ENCODE results near the gene SLC38A10.
A peak's percentile ranks its signal among the peaks of the same experiment; 100 is the strongest.

SLC38A10 gene

GRCh38 chr17:81203136-81203535, 92.0 kb downstream of the SLC38A10 start:
- peaks cover 8 to 9% of the 10 kb centered on the region in 2 donors for H3K4me1 Mint-ChIP-seq
- peaks cover 35 to 36% of the 10 kb centered on the region in 2 donors for H3K36me3 Mint-ChIP-seq
- H3K9me3 Mint-ChIP-seq: no peaks in the 10 kb centered on the region
- H3K27me3 Mint-ChIP-seq: no peaks in the 10 kb centered on the region
- DNase-seq: no peak
- no peak overlapping the region for H3K27ac Mint-ChIP-seq
- no peak for ATAC-seq (replicated peaks)
- H3K4me3 Mint-ChIP-seq: no peak overlapping the region

GRCh38 chr17:81202318-81202717, 92.8 kb downstream of the SLC38A10 start:
- Mint-ChIP-seq H3K4me1 (peaks cover 1 to 2% of the 10 kb centered on the region in 2 donors), H3K27me3 (no peaks in the 10 kb centered on the region), H3K27ac (no peak overlapping the region), H3K36me3 (peaks cover 31 to 36% of the 10 kb centered on the region in 2 donors), H3K9me3 (no peaks in the 10 kb centered on the region), H3K4me3 (no peak overlapping the region)
- ATAC-seq (replicated peaks) (no peak), DNase-seq (no peak)

DNA sequence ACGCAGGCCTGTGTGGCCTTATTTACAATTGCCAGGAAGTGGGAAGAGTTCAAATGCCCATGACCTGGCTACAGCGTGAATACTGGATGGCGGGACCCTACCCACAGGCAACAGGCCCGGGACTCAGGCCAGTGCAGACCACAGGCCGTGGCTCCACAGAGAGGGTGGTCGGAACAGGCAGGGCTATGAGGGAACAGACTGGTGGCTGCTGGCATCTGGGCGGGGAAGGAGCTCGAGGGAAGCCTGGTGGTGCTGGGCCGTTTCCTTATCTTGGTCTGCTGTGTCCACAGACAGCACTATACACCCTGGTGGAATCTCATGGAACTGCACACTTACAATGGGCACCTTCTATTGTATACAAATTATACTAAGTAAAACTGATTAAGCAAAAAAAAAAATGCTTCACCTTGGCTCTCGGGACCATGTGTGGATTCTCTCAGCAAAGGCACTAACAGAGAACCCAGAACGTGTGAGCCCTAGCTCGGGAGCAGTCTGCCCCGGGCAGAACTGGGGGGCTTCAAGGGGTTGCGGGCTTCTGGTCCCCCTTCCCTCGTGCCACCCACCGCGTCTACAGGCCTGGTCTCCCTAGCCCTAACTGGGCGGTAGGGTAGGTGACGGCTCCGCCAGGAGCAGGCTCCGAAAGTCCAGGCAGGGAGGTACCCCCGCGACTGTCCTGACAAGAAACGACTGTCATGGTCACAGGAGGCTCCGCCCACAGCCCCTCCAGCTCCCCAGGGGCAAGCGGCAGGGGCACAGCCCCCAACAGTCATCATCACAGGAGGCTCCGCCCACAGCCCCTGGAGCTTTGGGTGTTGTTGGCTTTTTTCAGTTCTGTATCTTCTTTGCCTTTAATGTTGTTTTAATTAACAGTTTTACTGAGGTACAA, 94.2 kb downstream of the SLC38A10 start:
- ATAC-seq (replicated peaks) (peak; percentile 87 to 91), DNase-seq (no peak)
- Mint-ChIP-seq H3K36me3 (peaks cover 27 to 29% of the 10 kb centered on the region in 2 donors), H3K4me1 (peaks cover 0 to 2% of the 10 kb centered on the region in 2 donors), H3K27me3 (no peaks in the 10 kb centered on the region), H3K27ac (no peak overlapping the region), H3K4me3 (no peak overlapping the region), H3K9me3 (no peaks in the 10 kb centered on the region)

GRCh38 chr17:81200201-81200600, 94.9 kb downstream of the SLC38A10 start:
- H3K27ac Mint-ChIP-seq: no peak overlapping the region
- peaks cover 0 to 2% of the 10 kb centered on the region in 2 donors for H3K4me1 Mint-ChIP-seq
- no peak overlapping the region for H3K4me3 Mint-ChIP-seq
- ATAC-seq (replicated peaks) (no peak), DNase-seq (no peak)
- no peaks in the 10 kb centered on the region for H3K9me3 Mint-ChIP-seq
- H3K27me3 Mint-ChIP-seq: no peaks in the 10 kb centered on the region
- H3K36me3 Mint-ChIP-seq: peaks cover 27 to 29% of the 10 kb centered on the region in 2 donors

DNA sequence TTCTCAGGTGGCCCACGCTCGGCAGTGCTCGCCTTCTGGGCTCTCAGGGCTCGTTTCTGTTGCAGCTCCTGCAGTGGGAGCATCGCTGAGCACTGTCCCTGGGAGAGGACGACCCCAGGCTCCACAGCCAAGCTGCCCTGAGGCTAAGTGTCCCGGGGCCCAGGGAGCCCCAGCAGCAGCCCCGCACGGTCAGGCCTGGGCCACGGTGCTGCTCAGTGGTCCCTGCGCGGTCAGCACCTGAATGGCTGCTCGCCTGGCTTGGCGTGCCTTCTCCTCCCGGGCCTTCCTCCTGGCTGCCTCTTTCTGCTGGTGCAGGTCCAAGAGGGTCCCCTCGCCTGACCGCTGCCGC, 95.7 kb downstream of the SLC38A10 start:
- no peak overlapping the region for H3K4me3 Mint-ChIP-seq
- peaks cover 23 to 29% of the 10 kb centered on the region in 2 donors for H3K36me3 Mint-ChIP-seq
- ATAC-seq (replicated peaks): no peak

DNA sequence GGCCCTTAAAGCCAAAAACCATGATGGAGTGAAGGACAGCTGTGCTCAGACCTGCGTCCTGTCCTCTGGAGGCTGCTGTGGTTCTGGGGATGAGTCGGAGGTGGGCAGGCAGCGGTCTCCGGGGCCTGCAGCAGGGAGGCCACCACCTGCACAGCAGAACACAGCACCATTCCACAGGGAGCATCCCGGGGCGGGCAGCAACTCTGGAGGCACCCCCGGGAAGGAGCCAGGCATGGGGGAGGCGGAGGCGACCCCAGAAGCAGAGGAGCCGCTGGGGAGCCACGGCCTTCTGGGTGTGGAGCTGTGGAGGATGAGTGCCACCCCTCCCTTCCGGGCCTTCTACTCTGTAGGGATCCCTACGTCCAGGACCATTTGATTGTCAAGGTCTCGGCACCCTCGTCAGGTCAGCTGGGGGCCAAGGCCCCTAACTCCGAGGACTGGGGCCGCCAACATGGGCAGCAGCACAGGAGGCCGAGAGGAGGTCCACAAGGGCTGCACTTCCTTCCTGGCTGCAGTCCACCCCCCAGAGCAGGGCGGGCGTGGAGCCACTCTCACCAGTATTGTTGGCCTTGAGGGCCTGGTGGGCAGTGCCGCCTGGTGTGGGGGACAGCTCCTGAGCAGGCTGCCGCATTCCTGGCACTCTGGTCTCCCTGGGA, 96.2 kb downstream of the SLC38A10 start:
- Mint-ChIP-seq H3K9me3 (no peaks in the 10 kb centered on the region), H3K27me3 (no peaks in the 10 kb centered on the region), H3K27ac (no peak overlapping the region), H3K4me3 (no peak overlapping the region), H3K36me3 (peaks cover 25 to 34% of the 10 kb centered on the region in 2 donors), H3K4me1 (peaks cover 0 to 2% of the 10 kb centered on the region in 2 donors)
- ATAC-seq (replicated peaks) (no peak), DNase-seq (no peak)

More for the DNA sequence above, 95.7 kb downstream of the SLC38A10 start:
- Mint-ChIP-seq H3K27ac (no peak overlapping the region), H3K27me3 (no peaks in the 10 kb centered on the region), H3K9me3 (no peaks in the 10 kb centered on the region), H3K4me1 (peaks cover 0 to 2% of the 10 kb centered on the region in 2 donors)
- no peak for DNase-seq

DNA sequence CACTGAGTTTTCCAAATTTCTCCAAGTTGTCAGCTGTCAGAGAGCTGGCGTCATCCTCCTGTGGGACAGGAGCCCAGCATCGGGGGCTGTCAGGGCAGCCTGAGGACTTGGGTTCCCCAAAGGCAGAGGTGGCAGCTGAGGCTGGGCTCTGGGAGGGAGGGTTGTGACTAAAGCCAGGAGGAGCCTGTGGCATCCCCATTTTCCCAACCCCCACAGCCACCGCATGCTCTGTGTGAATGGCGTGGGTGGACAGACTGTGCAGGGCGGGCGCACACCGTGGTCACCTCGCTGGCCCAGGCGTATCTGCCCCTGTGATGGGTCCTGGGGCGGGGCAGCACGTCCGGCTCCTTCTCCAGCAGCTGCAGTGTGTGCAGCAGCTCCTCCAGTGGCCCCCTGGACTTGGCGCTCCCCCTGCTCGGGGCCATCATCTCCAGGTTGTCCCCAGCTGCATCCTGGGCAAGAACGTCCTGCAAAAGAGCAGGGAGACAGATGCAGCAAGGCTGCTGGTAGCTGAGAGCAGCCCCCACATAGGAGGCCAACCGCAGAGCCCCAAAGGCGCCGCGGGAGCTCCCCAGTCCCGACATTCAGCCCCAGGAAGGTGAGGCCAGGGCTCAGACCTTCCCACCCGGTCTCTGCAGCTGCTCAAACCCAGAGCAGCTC, 97.1 kb downstream of the SLC38A10 start:
- peaks cover 0 to 4% of the 10 kb centered on the region in 2 donors for H3K4me1 Mint-ChIP-seq
- no peaks in the 10 kb centered on the region for H3K27me3 Mint-ChIP-seq
- H3K36me3 Mint-ChIP-seq: peaks cover 21 to 26% of the 10 kb centered on the region in 2 donors

GRCh38 chr17:81197409-81197795, 97.7 kb downstream of the SLC38A10 start:
- H3K27me3 Mint-ChIP-seq: no peaks in the 10 kb centered on the region
- H3K36me3 Mint-ChIP-seq: peaks cover 16 to 22% of the 10 kb centered on the region in 2 donors
- ATAC-seq (replicated peaks): no peak
- H3K4me3 Mint-ChIP-seq: no peak overlapping the region
- peaks cover 0 to 4% of the 10 kb centered on the region in 2 donors for H3K4me1 Mint-ChIP-seq
- no peaks in the 10 kb centered on the region for H3K9me3 Mint-ChIP-seq
- no peak for DNase-seq
- H3K27ac Mint-ChIP-seq: no peak overlapping the region

More for the DNA sequence above, 97.1 kb downstream of the SLC38A10 start:
- Mint-ChIP-seq H3K9me3 (no peaks in the 10 kb centered on the region), H3K4me3 (no peak overlapping the region), H3K27ac (no peak overlapping the region)
- ATAC-seq (replicated peaks): no peak
- no peak for DNase-seq

DNA sequence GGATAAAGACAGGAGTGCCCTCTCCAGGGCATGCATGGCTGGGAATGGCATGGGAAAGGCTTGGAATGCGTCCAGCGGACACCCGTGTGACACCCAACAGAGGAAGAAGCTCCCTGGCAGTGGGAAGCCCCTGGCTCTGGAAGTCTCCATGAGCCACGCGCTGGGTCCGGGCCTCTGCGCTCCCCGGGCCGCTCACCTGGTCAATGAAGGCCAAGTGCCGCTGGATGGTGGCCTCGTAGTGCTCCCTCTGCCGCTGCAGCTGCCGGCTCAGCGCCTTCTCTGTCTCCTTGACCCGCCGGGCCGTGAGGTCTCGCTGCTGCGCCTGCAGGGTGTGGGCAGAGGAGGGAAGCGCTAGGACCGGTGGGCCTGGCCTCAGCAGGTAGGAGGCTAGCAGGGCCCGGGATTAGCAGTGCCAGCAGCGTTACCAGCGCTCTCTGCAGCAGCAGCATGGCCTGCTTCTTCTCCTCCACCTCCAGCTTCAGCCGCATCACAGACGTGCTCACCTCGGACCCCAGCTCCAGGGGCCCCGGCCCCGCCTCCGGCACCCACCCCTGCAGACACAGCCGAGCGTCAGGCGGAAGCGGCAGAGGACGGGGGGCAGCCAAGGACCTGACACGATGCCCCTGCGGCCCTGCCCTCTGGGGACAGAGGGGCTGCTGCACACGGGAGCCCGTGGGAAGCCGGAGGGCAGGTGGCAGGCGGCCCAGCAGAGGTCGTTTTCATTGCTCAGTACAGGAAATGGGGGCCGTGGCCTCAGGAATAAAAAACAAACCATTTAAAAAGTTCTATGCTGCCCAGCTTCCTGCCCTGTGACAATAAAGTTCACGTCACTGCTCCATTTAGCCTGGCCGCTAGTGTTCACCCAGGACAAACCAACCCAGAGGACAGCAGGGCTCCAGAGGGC, 98.3 kb downstream of the SLC38A10 start:
- DNase-seq (no peak), ATAC-seq (replicated peaks) (no peak)
- Mint-ChIP-seq H3K27ac (no peak overlapping the region), H3K9me3 (no peaks in the 10 kb centered on the region), H3K4me1 (peaks cover 0 to 2% of the 10 kb centered on the region in 2 donors), H3K36me3 (peaks cover 14 to 18% of the 10 kb centered on the region in 2 donors), H3K27me3 (no peaks in the 10 kb centered on the region), H3K4me3 (no peak overlapping the region)

DNA sequence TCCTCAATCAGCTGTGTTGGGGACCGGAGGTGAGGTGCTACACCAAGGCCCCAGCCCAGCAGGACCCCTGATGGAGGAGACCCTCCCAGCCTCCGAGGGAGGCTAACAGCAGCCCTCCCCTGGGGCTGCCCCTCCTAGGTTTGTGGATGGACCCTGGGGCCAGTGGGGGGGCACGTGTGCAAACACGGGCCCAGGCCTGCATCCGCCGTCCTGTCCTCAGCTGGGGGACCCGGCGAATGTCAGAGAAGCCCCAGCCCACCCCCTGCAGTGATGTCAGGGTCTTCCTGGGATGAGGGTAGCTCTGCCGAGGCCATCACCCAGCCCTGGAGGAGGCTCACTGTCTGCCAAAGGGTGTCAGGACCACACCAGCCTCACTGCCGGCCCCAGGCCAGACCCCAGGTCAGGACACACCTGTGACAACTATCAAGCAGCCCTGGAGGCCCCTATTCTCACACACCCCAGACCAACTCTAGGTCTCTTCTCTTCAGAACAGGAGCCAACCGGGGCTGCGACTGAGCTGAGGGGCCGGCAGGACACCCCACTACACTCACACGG, 99.1 kb downstream of the SLC38A10 start:
- no peak for ATAC-seq (replicated peaks)
- H3K27me3 Mint-ChIP-seq: no peaks in the 10 kb centered on the region
- H3K4me3 Mint-ChIP-seq: no peak overlapping the region
- no peak overlapping the region for H3K27ac Mint-ChIP-seq
- H3K4me1 Mint-ChIP-seq: peaks cover 0 to 2% of the 10 kb centered on the region in 2 donors
- DNase-seq: no peak
- no peaks in the 10 kb centered on the region for H3K9me3 Mint-ChIP-seq
- peaks cover 14 to 18% of the 10 kb centered on the region in 2 donors for H3K36me3 Mint-ChIP-seq

All from stimulated activated naive B cell treated with anti-CD40 and anti-IgM and Interleukin-4, amounts not matched to agents 10 μg/mL and 1 μg/mL and 100 μg/mL, for 72 hours (primary cell).